DOHH2 (cell line): ENCODE results near the gene SFXN1.

ENCODE experiments used
- H3F3A ChIP-seq: fragments of 200-600 bp; sonication (generic), shearing (Covaris generic); 2 replicates; pipeline ENCODE4 v1.6.0; 2016; ENCODE audit warnings: antibody characterized with exemption, mild to moderate bottlenecking; ENCODE audit not compliant: control insufficient read depth, insufficient read depth
- H3K27ac ChIP-seq: fragments of 200-600 bp; sonication (generic); 2 replicates; pipeline ENCODE4 v1.5.1; 2014; ENCODE audit warnings: low read depth, mild to moderate bottlenecking, low read length, moderate library complexity
- H3K27me3 ChIP-seq: fragments of 200-600 bp; sonication (generic); 2 replicates; pipeline ENCODE4 v1.6.1; 2014; ENCODE audit warnings: mild to moderate bottlenecking, low read length, mixed read lengths; ENCODE audit not compliant: control insufficient read depth
- H3K36me3 ChIP-seq: fragments of 200-600 bp; sonication (generic); 2 replicates; pipeline ENCODE4 v1.6.1; 2014; ENCODE audit warnings: mild to moderate bottlenecking, low read length, moderate library complexity, mixed read lengths; ENCODE audit not compliant: control insufficient read depth
- H3K4me1 ChIP-seq: fragments of 200-600 bp; sonication (generic); 2 replicates; pipeline ENCODE4 v1.6.1; 2014; ENCODE audit warnings: mild to moderate bottlenecking, low read length, mixed read lengths; ENCODE audit not compliant: control insufficient read depth
- H3K4me2 ChIP-seq: fragments of 200-600 bp; sonication (generic); 2 replicates; pipeline ENCODE4 v1.6.0; 2014; ENCODE audit warnings: mild to moderate bottlenecking, low read length, moderate library complexity
- H3K4me3 ChIP-seq: fragments of 200-600 bp; sonication (generic); 2 replicates; pipeline ENCODE4 v1.5.1; 2014; ENCODE audit warnings: mild to moderate bottlenecking, low read length, mixed read lengths
- H3K79me2 ChIP-seq: fragments of 200-600 bp; sonication (generic); 2 replicates; pipeline ENCODE4 v1.6.1; 2014; ENCODE audit warnings: mild to moderate bottlenecking, low read length, mixed read lengths; ENCODE audit not compliant: control insufficient read depth
- H3K9me2 ChIP-seq: fragments of 200-600 bp; sonication (generic); replicated peaks from 2 replicates; pipeline ENCODE4 v1.6.1; 2014; ENCODE audit warnings: mild to moderate bottlenecking, low read length, mixed read lengths; ENCODE audit not compliant: control insufficient read depth
- H3K9me3 ChIP-seq: fragments of 200-600 bp; sonication (generic); 2 replicates; pipeline ENCODE4 v1.6.1; 2014; ENCODE audit warnings: antibody characterized with exemption, low read length, mixed read lengths; ENCODE audit not compliant: control insufficient read depth, insufficient read depth
- H4K20me1 ChIP-seq: fragments of 200-600 bp; sonication (generic); 2 replicates; pipeline ENCODE4 v1.6.0; 2014; ENCODE audit warnings: low read depth, mild to moderate bottlenecking, antibody characterized with exemption, low read length, moderate library complexity; ENCODE audit not compliant: control insufficient read depth, insufficient read depth
- EZH2phosphoT487 ChIP-seq: fragments of 200-600 bp; sonication (generic); IDR thresholded peaks from 2 replicates; pipeline ENCODE4 v1.6.1; 2017; ENCODE audit warnings: borderline replicate concordance, mild to moderate bottlenecking, antibody characterized with exemption, low read length, moderate library complexity, mixed read lengths
- TF ChIP-seq, protein P1 (sequence below): fragments of 200-600 bp; sonication (generic); IDR thresholded peaks from one replicate; pipeline ENCODE4 v1.5.1; 2014; ENCODE audit warnings: antibody characterized with exemption, mild to moderate bottlenecking, low read depth, low read length; ENCODE audit not compliant: poor library complexity, severe bottlenecking

SFXN1 gene

DNA sequence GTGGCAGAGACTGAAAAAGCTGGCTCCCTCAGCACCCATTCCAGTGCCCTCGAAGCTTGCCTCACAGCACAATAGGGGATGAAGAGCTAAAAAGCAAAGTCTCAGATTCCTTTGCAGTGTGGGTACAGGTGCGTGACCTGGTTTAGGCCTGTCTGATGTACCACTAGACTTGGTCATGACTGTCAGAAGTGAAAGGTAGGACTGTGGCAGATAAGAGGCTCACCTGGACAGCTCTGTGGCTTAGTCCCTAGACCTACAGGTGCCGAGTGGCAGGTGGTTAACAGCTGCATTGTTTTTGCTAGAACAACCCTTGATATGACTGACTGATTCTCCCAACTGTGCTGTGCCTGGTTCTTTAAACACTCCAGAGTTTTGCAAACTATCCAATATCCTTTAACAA is 14.7 kb upstream of the SFXN1 start:
- no peak overlapping the region for H3K4me3 ChIP-seq
- no peak overlapping the region for H3K27ac ChIP-seq
- no peaks in the 10 kb centered on the region for H4K20me1 ChIP-seq
- TF ChIP-seq, protein P1, sequence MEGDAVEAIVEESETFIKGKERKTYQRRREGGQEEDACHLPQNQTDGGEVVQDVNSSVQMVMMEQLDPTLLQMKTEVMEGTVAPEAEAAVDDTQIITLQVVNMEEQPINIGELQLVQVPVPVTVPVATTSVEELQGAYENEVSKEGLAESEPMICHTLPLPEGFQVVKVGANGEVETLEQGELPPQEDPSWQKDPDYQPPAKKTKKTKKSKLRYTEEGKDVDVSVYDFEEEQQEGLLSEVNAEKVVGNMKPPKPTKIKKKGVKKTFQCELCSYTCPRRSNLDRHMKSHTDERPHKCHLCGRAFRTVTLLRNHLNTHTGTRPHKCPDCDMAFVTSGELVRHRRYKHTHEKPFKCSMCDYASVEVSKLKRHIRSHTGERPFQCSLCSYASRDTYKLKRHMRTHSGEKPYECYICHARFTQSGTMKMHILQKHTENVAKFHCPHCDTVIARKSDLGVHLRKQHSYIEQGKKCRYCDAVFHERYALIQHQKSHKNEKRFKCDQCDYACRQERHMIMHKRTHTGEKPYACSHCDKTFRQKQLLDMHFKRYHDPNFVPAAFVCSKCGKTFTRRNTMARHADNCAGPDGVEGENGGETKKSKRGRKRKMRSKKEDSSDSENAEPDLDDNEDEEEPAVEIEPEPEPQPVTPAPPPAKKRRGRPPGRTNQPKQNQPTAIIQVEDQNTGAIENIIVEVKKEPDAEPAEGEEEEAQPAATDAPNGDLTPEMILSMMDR, result no peak
- TF ChIP-seq EZH2phosphoT487, result no peak
- no peaks in the 10 kb centered on the region for H3K9me2 ChIP-seq
- no peaks in the 10 kb centered on the region for H3F3A ChIP-seq
- no peaks in the 10 kb centered on the region for H3K36me3 ChIP-seq
- H3K4me1 ChIP-seq, result peaks cover 3% of the 10 kb centered on the region; the same call in 1 of the 2 replicates
- H3K4me2 ChIP-seq, result no peak overlapping the region
- peaks cover 8% of the 10 kb centered on the region for H3K27me3 ChIP-seq
- H3K9me3 ChIP-seq, result no peaks in the 10 kb centered on the region
- H3K79me2 ChIP-seq, result no peaks in the 10 kb centered on the region

DNA sequence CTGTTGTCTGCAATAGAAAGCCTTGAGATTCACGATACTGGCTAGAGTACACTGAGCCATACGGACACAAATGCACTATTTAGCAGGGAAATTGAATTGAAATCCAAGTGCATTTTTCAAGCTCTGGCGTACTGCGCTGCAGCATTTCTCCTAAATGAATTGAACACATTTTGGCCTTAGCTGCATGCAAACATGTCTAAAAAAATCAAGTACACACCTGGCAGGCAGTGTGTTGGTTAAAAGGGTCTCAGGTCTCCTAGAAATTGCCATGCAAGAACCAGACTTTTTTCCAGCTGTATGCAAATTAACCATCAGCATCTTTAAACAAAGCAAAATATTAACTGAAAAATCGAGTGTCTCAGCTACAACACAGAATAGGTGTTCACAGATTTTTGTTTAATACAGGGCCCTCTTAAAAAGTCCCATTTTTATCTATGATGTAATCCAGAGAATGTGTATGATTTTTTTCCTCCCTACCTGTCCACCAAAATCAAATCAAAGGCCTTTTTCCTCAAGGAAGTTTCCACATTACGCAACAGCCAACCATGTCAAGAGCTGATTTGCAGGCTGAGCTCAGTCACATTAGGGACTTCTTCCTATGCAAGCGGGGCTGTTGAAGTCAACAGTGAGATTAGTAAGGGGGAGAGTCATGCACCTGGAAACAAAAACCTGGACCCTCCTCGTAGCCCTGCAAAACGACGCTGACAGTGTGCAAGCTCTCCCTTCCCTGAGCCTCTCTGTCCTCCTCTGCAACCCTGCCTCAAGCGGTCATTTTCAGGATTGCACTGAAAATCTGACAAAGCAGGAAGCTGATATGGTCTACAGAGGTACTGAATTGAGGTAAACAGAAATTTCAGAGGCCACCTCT is 14.1 kb upstream of the SFXN1 start:
- Histone ChIP-seq H3F3A (no peaks in the 10 kb centered on the region), H3K4me3 (no peak overlapping the region), H3K36me3 (no peaks in the 10 kb centered on the region), H4K20me1 (no peaks in the 10 kb centered on the region), H3K9me3 (no peaks in the 10 kb centered on the region), H3K79me2 (no peaks in the 10 kb centered on the region), H3K27ac (no peak overlapping the region), H3K9me2 (no peaks in the 10 kb centered on the region), H3K4me1 (peaks cover 3% of the 10 kb centered on the region; the same call in 1 of the 2 replicates), H3K27me3 (peaks cover 8% of the 10 kb centered on the region), H3K4me2 (no peak overlapping the region)
- no peak for TF ChIP-seq EZH2phosphoT487
- TF ChIP-seq, protein P1, result peak; percentile 73

DNA sequence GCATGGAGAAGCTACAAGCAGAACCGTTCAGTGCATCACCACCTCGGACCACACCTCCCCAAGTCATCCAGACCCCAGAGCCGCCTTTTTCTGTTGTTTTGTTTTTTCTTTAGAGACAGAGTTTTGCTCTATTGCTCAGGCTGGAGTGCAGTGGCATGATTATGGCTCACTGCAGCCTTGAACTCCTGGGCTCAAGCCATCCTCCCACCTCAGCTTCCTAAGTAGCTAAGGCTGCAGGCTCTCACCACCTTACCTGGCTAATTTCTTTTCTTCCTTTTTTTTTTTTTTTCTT is 13.5 kb upstream of the SFXN1 start:
- TF ChIP-seq, protein P1, result no peak
- no peak for TF ChIP-seq EZH2phosphoT487
- Histone ChIP-seq H3K27ac (no peak overlapping the region), H4K20me1 (no peaks in the 10 kb centered on the region), H3K4me3 (no peak overlapping the region), H3K9me2 (no peaks in the 10 kb centered on the region), H3K4me2 (no peak overlapping the region), H3K79me2 (no peaks in the 10 kb centered on the region), H3K9me3 (no peaks in the 10 kb centered on the region), H3F3A (no peaks in the 10 kb centered on the region), H3K36me3 (no peaks in the 10 kb centered on the region), H3K4me1 (peaks cover 3% of the 10 kb centered on the region; the same call in 1 of the 2 replicates), H3K27me3 (peaks cover 8% of the 10 kb centered on the region)
